Mesothelial cell of epicardium (in vitro differentiated cells): ENCODE results near the gene UBTFL1. TPM values are rescaled to one million over a fixed set of nuclear protein-coding genes. Genes with fewer than 3 reads are reported as not detected.
A peak's percentile ranks its signal among the peaks of the same experiment; 100 is the strongest.
"Not testable (repeated sequence)": the region's sequence is repeated elsewhere in the genome, so short reads cannot be mapped to it uniquely, and the experiment has no call there.

Source experiments
- DNase-seq, 2 experiments: peaks; one replicate each; pipeline ENCODE4 v3.0.0; 2021; ENCODE audit warnings: low spot score in 2 of 2; ENCODE audit not compliant: unreplicated experiment in 2 of 2
- H3K27ac Mint-ChIP-seq: 2 replicates; pipeline ENCODE4 v1.8.0; 2021; ENCODE audit warnings: mixed read lengths
- H3K27me3 Mint-ChIP-seq: 2 replicates; pipeline ENCODE4 v1.8.0; 2021; ENCODE audit warnings: low read depth, mixed read lengths
- H3K36me3 Mint-ChIP-seq: 2 replicates; pipeline ENCODE4 v1.8.0; 2021; ENCODE audit warnings: mixed read lengths
- H3K4me1 Mint-ChIP-seq: 2 replicates; pipeline ENCODE4 v1.8.0; 2021; ENCODE audit warnings: mixed read lengths
- H3K4me3 Mint-ChIP-seq: 2 replicates; pipeline ENCODE4 v1.8.0; 2021; ENCODE audit warnings: mild to moderate bottlenecking, moderate library complexity, mixed read lengths
- H3K9me3 Mint-ChIP-seq: 2 replicates; pipeline ENCODE4 v1.8.0; 2021; ENCODE audit warnings: mixed read lengths
- CTCF ChIP-seq: fragments of 200-600 bp; sonication (generic); IDR thresholded peaks from one replicate; pipeline ENCODE4 v1.5.0; 2021; ENCODE audit warnings: antibody characterized with exemption; ENCODE audit not compliant: unreplicated experiment
- total RNA-seq: library from RNA; stranded (reverse); gene quantifications from 3 replicates; pipeline ENCODE4 v1.2.1, GENCODE V29; 2021

Gene UBTFL1
- not detected in 3 replicates for total RNA-seq

GRCh38 chr11:90085650-90086049 lies at the start of gene UBTFL1:
UBTFL1 (plus strand) TSS chr11:90085950; CDS start chr11:90085950, 0 bp downstream.
- not testable (repeated sequence) for H3K36me3 Mint-ChIP-seq, H3K9me3 Mint-ChIP-seq, DNase-seq, H3K27ac Mint-ChIP-seq, H3K27me3 Mint-ChIP-seq, H3K4me3 Mint-ChIP-seq, H3K4me1 Mint-ChIP-seq

- not testable (repeated sequence) for H3K27me3 Mint-ChIP-seq, H3K4me3 Mint-ChIP-seq, H3K4me1 Mint-ChIP-seq, H3K9me3 Mint-ChIP-seq, H3K36me3 Mint-ChIP-seq, H3K27ac Mint-ChIP-seq
- DNase-seq = peak; percentile 16 to 54
Measured at GRCh38 chr11:90051591-90052209, 34.0 kb upstream of the UBTFL1 start.

GRCh38 chr11:90052311-90052710 lies 33.4 kb upstream of the UBTFL1 start:
- H3K4me3 Mint-ChIP-seq = peak overlapping the region; percentile 52
- not testable (repeated sequence) for H3K36me3 Mint-ChIP-seq, H3K27ac Mint-ChIP-seq, H3K27me3 Mint-ChIP-seq, H3K4me1 Mint-ChIP-seq, H3K9me3 Mint-ChIP-seq
- peak in 1 of 2 experiments; percentile 38 for DNase-seq

GRCh38 chr11:90053545-90053944 lies 32.2 kb upstream of the UBTFL1 start:
- H3K9me3 Mint-ChIP-seq, H3K36me3 Mint-ChIP-seq, H3K27ac Mint-ChIP-seq, DNase-seq, H3K4me1 Mint-ChIP-seq, H3K4me3 Mint-ChIP-seq, H3K27me3 Mint-ChIP-seq: not testable (repeated sequence)

- H3K4me1 Mint-ChIP-seq, H3K27me3 Mint-ChIP-seq, H3K4me3 Mint-ChIP-seq, H3K9me3 Mint-ChIP-seq, DNase-seq, H3K27ac Mint-ChIP-seq, H3K36me3 Mint-ChIP-seq: not testable (repeated sequence)
Measured at GRCh38 chr11:90088731-90089130, 3.0 kb downstream of the UBTFL1 start.

GRCh38 chr11:90095230-90095924 lies 9.6 kb downstream of the UBTFL1 start:
- H3K4me3 Mint-ChIP-seq, H3K4me1 Mint-ChIP-seq, DNase-seq, H3K36me3 Mint-ChIP-seq, H3K27ac Mint-ChIP-seq, H3K27me3 Mint-ChIP-seq, H3K9me3 Mint-ChIP-seq: not testable (repeated sequence)

GRCh38 chr11:90098261-90098660 lies 12.5 kb downstream of the UBTFL1 start:
- H3K36me3 Mint-ChIP-seq, DNase-seq, H3K4me1 Mint-ChIP-seq, H3K27ac Mint-ChIP-seq, H3K27me3 Mint-ChIP-seq, H3K4me3 Mint-ChIP-seq, H3K9me3 Mint-ChIP-seq: not testable (repeated sequence)

GRCh38 chr11:90100431-90100830 lies 14.7 kb downstream of the UBTFL1 start:
- Mint-ChIP-seq H3K27ac (no peak overlapping the region), H3K27me3 (no peaks in the 10 kb centered on the region), H3K4me3 (no peak overlapping the region), H3K36me3 (no peaks in the 10 kb centered on the region), H3K9me3 (peaks cover under 1% of the 10 kb centered on the region), H3K4me1 (no peaks in the 10 kb centered on the region)
- TF ChIP-seq CTCF = no peak
- no peak for DNase-seq

GRCh38 chr11:90113541-90113940 lies 27.8 kb downstream of the UBTFL1 start:
- Mint-ChIP-seq H3K27me3 (no peaks in the 10 kb centered on the region), H3K9me3 (peaks cover 4% of the 10 kb centered on the region), H3K36me3 (no peaks in the 10 kb centered on the region), H3K27ac (no peak overlapping the region), H3K4me1 (no peaks in the 10 kb centered on the region), H3K4me3 (no peak overlapping the region)
- TF ChIP-seq CTCF = peak; percentile 36
- no peak for DNase-seq
